ENCODE data around the gene NUMB.
"Not testable (repeated sequence)": the region's sequence is repeated elsewhere in the genome, so short reads cannot be mapped to it uniquely, and the experiment has no call there.

NUMB gene

GRCh38 chr14:73457041-73457923 is 1.1 kb downstream of the NUMB start:
- peak overlapping the region; percentile 97 for H3K4me3 Mint-ChIP-seq
- H3K27ac Mint-ChIP-seq, result peak overlapping the region; percentile 96
- no peaks in the 10 kb centered on the region for H3K36me3 Mint-ChIP-seq (ENCODE audit: low read depth)
- H3K9me3 Mint-ChIP-seq, result no peaks in the 10 kb centered on the region
- peaks cover 66% of the 10 kb centered on the region for H3K4me1 Mint-ChIP-seq (ENCODE audit: low read depth)
- no peaks in the 10 kb centered on the region for H3K27me3 Mint-ChIP-seq

- no peaks in the 10 kb centered on the region for H3K9me3 Mint-ChIP-seq
- H3K36me3 Mint-ChIP-seq (ENCODE audit: low read depth), result no peaks in the 10 kb centered on the region
- H3K27ac Mint-ChIP-seq, result no peak overlapping the region
- no peaks in the 10 kb centered on the region for H3K27me3 Mint-ChIP-seq
- H3K4me3 Mint-ChIP-seq, result peak overlapping the region; percentile 14
- H3K4me1 Mint-ChIP-seq (ENCODE audit: low read depth), result peaks cover 63% of the 10 kb centered on the region
Observed at GRCh38 chr14:73455294-73455693, 3.1 kb downstream of the NUMB start.

- no peak overlapping the region for H3K4me3 Mint-ChIP-seq
- H3K27ac Mint-ChIP-seq, result no peak overlapping the region
- H3K9me3 Mint-ChIP-seq, result no peaks in the 10 kb centered on the region
- no peaks in the 10 kb centered on the region for H3K36me3 Mint-ChIP-seq (ENCODE audit: low read depth)
- no peaks in the 10 kb centered on the region for H3K27me3 Mint-ChIP-seq
- peaks cover 45% of the 10 kb centered on the region for H3K4me1 Mint-ChIP-seq (ENCODE audit: low read depth)
Observed at GRCh38 chr14:73452341-73453186, 5.8 kb downstream of the NUMB start.

DNA sequence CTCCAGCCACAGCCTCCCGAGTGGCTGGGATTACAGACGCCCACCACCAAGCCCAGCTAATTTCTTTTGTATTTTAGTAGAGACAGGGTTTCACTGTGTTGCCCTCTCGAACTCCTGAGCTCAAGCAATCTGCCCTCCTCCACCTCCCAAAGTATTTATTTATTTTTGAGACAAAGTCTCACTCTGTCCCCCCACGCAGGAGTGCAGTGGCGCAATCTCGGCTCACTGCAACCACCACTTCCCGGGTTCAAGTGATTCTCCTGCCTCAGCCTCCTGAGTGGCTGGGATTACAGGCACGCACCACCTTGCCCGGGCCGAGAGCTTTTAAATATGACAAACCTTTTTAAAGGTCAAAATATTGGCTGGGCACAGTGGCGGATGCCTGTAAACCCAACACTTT is 14.6 kb downstream of the NUMB start:
- H3K36me3 Mint-ChIP-seq (ENCODE audit: low read depth), result no peaks in the 10 kb centered on the region

GRCh38 chr14:73441286-73441685 is 17.1 kb downstream of the NUMB start:
- no peaks in the 10 kb centered on the region for H3K36me3 Mint-ChIP-seq (ENCODE audit: low read depth)
- H3K4me1 Mint-ChIP-seq (ENCODE audit: low read depth), result peaks cover 5% of the 10 kb centered on the region
- H3K27me3 Mint-ChIP-seq, result no peaks in the 10 kb centered on the region
- H3K27ac Mint-ChIP-seq, result no peak overlapping the region
- no peaks in the 10 kb centered on the region for H3K9me3 Mint-ChIP-seq
- H3K4me3 Mint-ChIP-seq, result no peak overlapping the region

More for the DNA sequence above, 14.6 kb downstream of the NUMB start:
- no peaks in the 10 kb centered on the region for H3K9me3 Mint-ChIP-seq
- no peak overlapping the region for H3K27ac Mint-ChIP-seq
- H3K4me1 Mint-ChIP-seq (ENCODE audit: low read depth), result no peaks in the 10 kb centered on the region
- no peak overlapping the region for H3K4me3 Mint-ChIP-seq
- H3K27me3 Mint-ChIP-seq, result no peaks in the 10 kb centered on the region

DNA sequence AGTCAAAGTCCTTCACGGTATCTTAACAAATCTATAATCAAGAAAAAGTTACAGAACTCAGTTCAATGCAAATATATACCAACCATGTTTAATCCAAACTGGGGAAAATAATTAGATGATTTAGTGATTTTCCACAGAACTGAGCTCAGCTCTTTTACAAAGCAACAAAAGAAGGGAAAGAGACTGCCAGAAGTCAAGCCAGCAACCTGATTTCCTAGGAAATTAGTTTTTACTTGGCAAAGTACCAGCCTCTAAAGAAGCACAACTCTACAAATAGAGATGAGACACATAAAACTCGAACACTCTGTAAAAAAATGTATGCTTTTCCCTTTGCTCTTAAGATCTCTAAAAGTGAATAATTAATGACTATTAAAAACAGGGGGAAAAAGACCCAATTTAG is 19.4 kb downstream of the NUMB start:
- Mint-ChIP-seq H3K27ac (no peak overlapping the region), H3K9me3 (no peaks in the 10 kb centered on the region), H3K27me3 (no peaks in the 10 kb centered on the region), H3K4me1 (ENCODE audit: low read depth) (peaks cover 5% of the 10 kb centered on the region), H3K36me3 (ENCODE audit: low read depth) (no peaks in the 10 kb centered on the region), H3K4me3 (no peak overlapping the region)

DNA sequence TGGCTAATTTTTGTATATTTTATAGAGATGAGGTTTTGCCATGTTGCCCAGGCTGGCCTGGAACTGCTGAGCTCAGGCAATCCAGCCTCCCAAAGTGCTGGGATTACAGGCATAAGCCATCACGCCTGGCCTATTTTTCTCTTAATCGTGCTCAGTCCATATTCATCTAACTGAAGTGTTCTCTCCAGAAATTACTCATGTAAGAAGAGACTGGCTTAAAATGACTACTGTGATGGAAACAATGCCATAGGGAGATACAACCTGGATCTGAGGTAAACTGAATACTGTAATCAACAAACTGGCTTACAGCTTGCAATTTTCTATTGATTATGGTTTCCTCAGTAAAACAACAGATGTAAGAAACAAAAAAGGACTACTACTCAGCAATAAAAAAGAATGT is 21.1 kb downstream of the NUMB start:
- peaks cover 5% of the 10 kb centered on the region for H3K4me1 Mint-ChIP-seq (ENCODE audit: low read depth)
- no peaks in the 10 kb centered on the region for H3K9me3 Mint-ChIP-seq
- no peaks in the 10 kb centered on the region for H3K36me3 Mint-ChIP-seq (ENCODE audit: low read depth)
- no peak overlapping the region for H3K4me3 Mint-ChIP-seq
- no peak overlapping the region for H3K27ac Mint-ChIP-seq
- H3K27me3 Mint-ChIP-seq, result no peaks in the 10 kb centered on the region

GRCh38 chr14:73432124-73432523 is 26.2 kb downstream of the NUMB start:
- H3K4me3 Mint-ChIP-seq, result no peak overlapping the region
- no peaks in the 10 kb centered on the region for H3K36me3 Mint-ChIP-seq (ENCODE audit: low read depth)
- no peaks in the 10 kb centered on the region for H3K27me3 Mint-ChIP-seq
- H3K9me3 Mint-ChIP-seq, result no peaks in the 10 kb centered on the region
- no peak overlapping the region for H3K27ac Mint-ChIP-seq
- H3K4me1 Mint-ChIP-seq (ENCODE audit: low read depth), result peaks cover 13% of the 10 kb centered on the region

- H3K27me3 Mint-ChIP-seq, result no peaks in the 10 kb centered on the region
- H3K36me3 Mint-ChIP-seq (ENCODE audit: low read depth), result no peaks in the 10 kb centered on the region
- no peaks in the 10 kb centered on the region for H3K9me3 Mint-ChIP-seq
- H3K4me1 Mint-ChIP-seq (ENCODE audit: low read depth), result peaks cover 26% of the 10 kb centered on the region
- H3K4me3 Mint-ChIP-seq, result no peak overlapping the region
- H3K27ac Mint-ChIP-seq, result no peak overlapping the region
Observed at GRCh38 chr14:73428353-73428824, 30.0 kb downstream of the NUMB start.

GRCh38 chr14:73427516-73428264 is 30.7 kb downstream of the NUMB start:
- peaks cover 4% of the 10 kb centered on the region for H3K36me3 Mint-ChIP-seq (ENCODE audit: low read depth)
- no peak overlapping the region for H3K4me3 Mint-ChIP-seq
- H3K4me1 Mint-ChIP-seq (ENCODE audit: low read depth), result peaks cover 30% of the 10 kb centered on the region
- H3K27ac Mint-ChIP-seq, result peak overlapping the region; percentile 15
- no peaks in the 10 kb centered on the region for H3K27me3 Mint-ChIP-seq
- H3K9me3 Mint-ChIP-seq, result no peaks in the 10 kb centered on the region

GRCh38 chr14:73426877-73427276 is 31.5 kb downstream of the NUMB start:
- peaks cover 37% of the 10 kb centered on the region for H3K4me1 Mint-ChIP-seq (ENCODE audit: low read depth)
- no peak overlapping the region for H3K27ac Mint-ChIP-seq
- H3K4me3 Mint-ChIP-seq, result no peak overlapping the region
- H3K27me3 Mint-ChIP-seq, result no peaks in the 10 kb centered on the region
- H3K36me3 Mint-ChIP-seq (ENCODE audit: low read depth), result peaks cover 13% of the 10 kb centered on the region
- no peaks in the 10 kb centered on the region for H3K9me3 Mint-ChIP-seq

- Mint-ChIP-seq H3K27ac (no peak overlapping the region), H3K36me3 (ENCODE audit: low read depth) (peaks cover 22% of the 10 kb centered on the region), H3K27me3 (no peaks in the 10 kb centered on the region), H3K4me3 (no peak overlapping the region), H3K9me3 (no peaks in the 10 kb centered on the region), H3K4me1 (ENCODE audit: low read depth) (peaks cover 37% of the 10 kb centered on the region)
Observed at GRCh38 chr14:73424453-73424852, 33.9 kb downstream of the NUMB start.

DNA sequence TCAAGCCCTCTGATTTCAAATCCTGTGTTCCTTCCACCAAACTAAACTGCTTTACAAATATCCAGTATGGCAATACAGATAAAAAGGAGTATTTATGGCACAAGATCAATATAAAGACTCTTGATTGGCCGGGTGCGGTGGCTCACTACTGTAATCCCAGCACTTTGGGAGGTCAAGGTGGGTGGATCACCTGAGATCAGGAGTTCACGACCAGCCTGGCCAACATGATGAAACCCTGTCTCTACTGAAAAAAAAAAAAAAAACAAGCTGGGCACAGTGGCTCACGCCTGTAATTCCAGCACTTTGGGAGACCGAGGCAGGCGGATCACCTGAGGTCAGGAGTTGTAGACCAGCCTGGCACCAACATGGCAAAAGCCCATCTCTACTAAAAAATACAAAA is 35.3 kb downstream of the NUMB start:
- not testable (repeated sequence) for H3K27me3 Mint-ChIP-seq, H3K4me3 Mint-ChIP-seq, H3K27ac Mint-ChIP-seq, H3K9me3 Mint-ChIP-seq
- peaks cover 30% of the 10 kb centered on the region for H3K4me1 Mint-ChIP-seq (ENCODE audit: low read depth)
- peaks cover 22% of the 10 kb centered on the region for H3K36me3 Mint-ChIP-seq (ENCODE audit: low read depth)

DNA sequence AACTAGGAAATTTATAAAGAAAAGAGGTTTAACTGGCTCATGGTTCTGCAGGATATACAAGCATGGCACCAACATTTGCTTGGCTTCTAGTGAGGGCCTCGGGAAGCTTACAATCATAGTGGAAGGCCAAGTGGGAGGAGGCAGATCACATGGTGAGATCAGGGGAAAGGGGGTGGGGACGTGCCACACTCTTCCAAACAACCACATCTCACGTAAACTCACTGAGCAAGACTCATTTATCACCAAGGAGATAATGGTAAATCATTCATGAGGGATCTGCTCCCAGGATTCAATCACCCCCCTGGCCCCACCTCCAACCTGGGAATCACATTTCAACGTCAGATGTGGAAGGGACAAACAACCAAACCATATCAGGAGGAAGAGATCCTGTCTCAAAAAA is 35.8 kb downstream of the NUMB start:
- Mint-ChIP-seq H3K9me3 (no peaks in the 10 kb centered on the region), H3K36me3 (ENCODE audit: low read depth) (peaks cover 22% of the 10 kb centered on the region), H3K4me1 (ENCODE audit: low read depth) (peaks cover 27% of the 10 kb centered on the region), H3K4me3 (no peak overlapping the region), H3K27me3 (no peaks in the 10 kb centered on the region), H3K27ac (no peak overlapping the region)

DNA sequence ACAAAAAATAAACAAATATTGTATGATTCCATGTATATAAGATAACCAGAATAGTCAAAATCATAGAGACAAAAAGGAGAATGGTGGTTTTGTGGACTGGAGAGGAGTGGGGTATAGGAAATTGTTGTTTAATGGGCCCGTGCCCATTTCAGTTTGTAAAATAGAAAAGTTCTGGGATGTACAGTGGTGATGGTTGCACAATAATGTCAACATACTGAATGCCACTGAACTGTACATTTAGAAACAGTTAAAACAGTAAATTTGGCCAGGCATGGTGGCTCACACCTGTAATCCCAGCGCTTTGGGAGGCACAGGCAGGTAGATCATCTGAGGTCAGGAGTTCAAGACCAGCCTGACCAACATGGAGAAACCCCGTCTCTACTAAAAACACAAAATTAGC is 40.1 kb downstream of the NUMB start:
- peaks cover 22% of the 10 kb centered on the region for H3K36me3 Mint-ChIP-seq (ENCODE audit: low read depth)
- no peaks in the 10 kb centered on the region for H3K27me3 Mint-ChIP-seq
- no peak overlapping the region for H3K27ac Mint-ChIP-seq
- H3K4me3 Mint-ChIP-seq, result no peak overlapping the region
- H3K4me1 Mint-ChIP-seq (ENCODE audit: low read depth), result peaks cover 14% of the 10 kb centered on the region
- no peaks in the 10 kb centered on the region for H3K9me3 Mint-ChIP-seq

All from stimulated activated naive CD8-positive, alpha-beta T cell treated with anti-CD3 and anti-CD28 coated beads, Interleukin-15, Interleukin-2, amounts not matched to agents 100 ng/mL and 50 ng/mL, for 24 hours (primary cell).